Activated naive CD8-positive, alpha-beta T cell (primary cell): Measurements from ENCODE around the gene CCDC182.

Experiments
- H3K27ac Mint-ChIP-seq: one replicate; pipeline ENCODE4 v1.8.0; 2021; ENCODE audit warnings: mixed read lengths
- H3K27me3 Mint-ChIP-seq: one replicate; pipeline ENCODE4 v1.8.0; 2021; ENCODE audit warnings: mixed read lengths
- H3K36me3 Mint-ChIP-seq: one replicate; pipeline ENCODE4 v1.8.0; 2021; ENCODE audit warnings: mixed read lengths
- H3K4me1 Mint-ChIP-seq: one replicate; pipeline ENCODE4 v1.8.0; 2021; ENCODE audit warnings: low read depth, mixed read lengths
- H3K4me3 Mint-ChIP-seq: one replicate; pipeline ENCODE4 v1.8.0; 2021; ENCODE audit warnings: mild to moderate bottlenecking, mixed read lengths
- H3K9me3 Mint-ChIP-seq: one replicate; pipeline ENCODE4 v1.8.0; 2021; ENCODE audit warnings: low read depth, mixed read lengths

Gene CCDC182

DNA sequence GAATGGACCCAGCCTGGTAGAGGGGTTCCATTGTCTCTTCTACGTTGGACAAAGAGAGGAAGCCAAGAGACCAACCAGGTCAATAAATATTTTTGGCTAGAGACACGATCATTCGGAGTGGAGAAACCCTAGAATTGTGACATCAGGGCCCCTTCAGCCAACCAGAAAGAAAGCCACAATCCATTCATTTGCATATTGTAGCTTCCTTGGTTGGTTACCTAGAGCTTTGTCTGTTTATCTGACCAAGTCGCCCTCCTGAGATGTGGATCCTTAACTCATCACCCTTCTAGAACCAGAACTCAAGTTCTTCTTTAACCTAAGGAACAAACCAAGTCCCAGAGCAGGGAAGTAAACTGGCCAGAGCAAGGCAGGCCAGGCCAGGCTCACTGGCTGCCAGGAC lies at the start of gene CCDC182:
CCDC182 (minus strand) TSS at position 58 of the 400 bp plus-strand sequence; CDS start at position 31, 27 bp downstream.
- Mint-ChIP-seq H3K4me3 (no peak within 1 kb of the TSS), H3K27ac (no peak within 1 kb of the TSS), H3K9me3 (no peaks in the 10 kb centered on the region), H3K36me3 (no peaks in the 10 kb centered on the region), H3K27me3 (peaks cover 2% of the 10 kb centered on the region), H3K4me1 (peaks cover 10% of the 10 kb centered on the region)

DNA sequence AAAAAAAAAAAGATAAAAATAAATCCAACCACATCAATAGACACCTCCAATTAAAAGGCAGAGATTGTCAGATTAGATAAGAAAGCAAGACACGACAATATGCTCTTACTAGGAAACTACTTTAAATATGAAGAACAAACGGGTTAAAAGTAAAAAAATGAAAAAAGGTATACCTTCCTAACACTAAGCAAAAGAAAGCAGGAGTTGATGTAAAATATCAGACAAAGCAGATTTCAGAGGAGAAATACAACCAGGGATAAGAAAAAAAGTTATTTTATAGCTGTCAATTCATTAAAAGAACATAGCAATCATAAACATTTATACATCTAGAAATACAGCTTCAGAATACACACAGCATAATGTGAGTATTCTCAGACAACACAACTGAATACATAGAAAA lies 49.7 kb upstream of the CCDC182 start:
- Mint-ChIP-seq H3K4me3 (no peak overlapping the region), H3K4me1 (peaks cover 7% of the 10 kb centered on the region), H3K36me3 (no peaks in the 10 kb centered on the region)

DNA sequence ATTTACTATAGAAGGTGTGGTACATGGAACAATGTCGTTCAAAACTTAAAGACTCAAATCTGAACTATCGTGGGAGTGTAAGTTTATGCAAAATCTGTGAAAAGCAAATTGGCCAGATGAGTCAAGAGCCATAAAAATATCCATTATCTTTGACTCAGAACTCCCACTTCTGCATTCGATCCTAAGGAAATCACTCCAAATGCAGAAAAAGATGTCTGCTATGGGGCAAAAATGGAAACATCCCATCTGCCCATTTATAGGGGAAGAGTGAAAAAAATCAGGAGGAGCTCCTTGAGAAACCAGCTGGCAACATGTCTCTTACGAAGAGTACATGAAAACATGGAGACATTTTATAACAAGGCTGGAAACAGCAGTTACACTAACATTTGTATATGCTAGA lies 43.6 kb upstream of the CCDC182 start:
- no peaks in the 10 kb centered on the region for H3K9me3 Mint-ChIP-seq
- H3K4me3 Mint-ChIP-seq = no peak overlapping the region
- no peaks in the 10 kb centered on the region for H3K36me3 Mint-ChIP-seq
- no peaks in the 10 kb centered on the region for H3K4me1 Mint-ChIP-seq
- peaks cover 10% of the 10 kb centered on the region for H3K27me3 Mint-ChIP-seq
- H3K27ac Mint-ChIP-seq = no peak overlapping the region

More for the DNA sequence above, 49.7 kb upstream of the CCDC182 start:
- H3K27me3 Mint-ChIP-seq = peaks cover 4% of the 10 kb centered on the region
- no peak overlapping the region for H3K27ac Mint-ChIP-seq
- no peaks in the 10 kb centered on the region for H3K9me3 Mint-ChIP-seq

DNA sequence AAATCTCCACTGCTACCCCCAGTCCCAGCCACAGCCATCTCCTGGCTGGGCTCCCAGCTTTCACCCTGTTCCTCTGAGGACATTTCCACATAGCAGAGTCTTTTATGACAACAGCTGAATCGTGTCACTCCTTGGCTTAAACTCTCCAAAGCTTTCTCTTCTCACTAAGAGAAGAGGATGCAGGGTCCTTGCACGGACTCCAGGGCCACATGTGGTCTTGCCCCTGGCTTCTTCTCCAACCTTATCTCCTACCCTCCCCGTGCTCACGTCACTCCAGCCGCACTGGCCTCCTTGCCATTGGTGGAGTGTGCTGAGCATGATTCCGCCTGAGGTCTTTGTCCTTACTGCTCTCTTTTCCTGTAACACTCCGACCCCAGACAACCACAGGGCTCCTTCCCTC lies 39.9 kb upstream of the CCDC182 start:
- no peaks in the 10 kb centered on the region for H3K9me3 Mint-ChIP-seq
- H3K4me3 Mint-ChIP-seq = no peak overlapping the region
- no peaks in the 10 kb centered on the region for H3K36me3 Mint-ChIP-seq
- peaks cover 4% of the 10 kb centered on the region for H3K4me1 Mint-ChIP-seq
- H3K27ac Mint-ChIP-seq = no peak overlapping the region
- H3K27me3 Mint-ChIP-seq = peaks cover 8% of the 10 kb centered on the region

DNA sequence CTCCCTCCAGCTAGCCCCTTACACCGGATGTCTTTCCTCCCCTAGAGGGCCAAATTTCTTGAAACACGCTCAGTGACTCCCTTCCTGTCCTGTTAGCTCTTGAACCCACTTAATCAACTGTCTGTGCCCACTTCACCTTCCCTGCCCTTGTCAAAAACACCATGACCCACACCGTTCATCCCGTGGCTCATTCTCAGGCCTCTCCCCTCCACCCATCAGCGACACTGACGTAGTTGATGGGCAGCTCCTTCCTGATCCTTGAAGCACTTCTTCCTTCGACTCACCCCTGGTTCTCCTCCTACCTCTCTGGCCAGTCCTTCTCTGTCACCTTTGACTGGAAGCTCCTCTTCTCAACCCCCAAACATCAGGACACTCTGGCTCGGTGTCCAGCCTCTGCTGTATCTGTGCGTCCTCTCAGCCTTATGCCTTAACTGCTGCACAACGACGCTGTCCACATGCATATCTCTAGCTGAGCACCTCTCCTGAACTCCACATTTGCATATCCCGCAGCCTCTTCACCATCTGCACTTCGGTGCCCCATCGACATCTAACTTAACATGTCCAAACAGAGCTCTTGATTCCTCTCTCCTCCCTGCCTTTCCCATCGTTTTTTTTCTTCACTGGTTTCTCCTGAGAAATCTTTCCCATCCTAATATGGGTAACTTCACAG lies 39.3 kb upstream of the CCDC182 start:
- Mint-ChIP-seq H3K4me1 (peaks cover 4% of the 10 kb centered on the region), H3K4me3 (no peak overlapping the region), H3K9me3 (no peaks in the 10 kb centered on the region), H3K27ac (no peak overlapping the region), H3K36me3 (no peaks in the 10 kb centered on the region), H3K27me3 (peaks cover 8% of the 10 kb centered on the region)

DNA sequence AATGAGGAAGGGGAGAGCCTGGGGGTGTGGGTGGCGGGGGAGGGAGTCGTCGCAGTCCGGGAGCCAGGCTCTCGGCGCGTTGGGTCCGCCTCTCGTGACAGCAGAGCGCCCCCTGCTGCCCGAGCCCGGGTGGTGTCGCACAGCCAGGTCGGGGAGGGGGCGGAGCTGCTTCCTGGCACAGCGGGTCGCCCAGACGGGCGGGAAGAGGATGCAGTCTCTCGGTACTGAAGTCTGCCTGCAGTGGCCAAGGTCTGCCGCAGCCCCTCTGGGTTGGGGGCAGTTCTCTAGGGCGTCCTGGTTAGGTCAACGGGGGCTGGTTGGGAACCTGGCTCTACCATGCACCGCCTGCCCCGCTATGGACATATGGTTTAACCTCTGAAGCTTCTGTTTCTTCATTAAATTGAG lies 38.2 kb upstream of the CCDC182 start:
- H3K4me1 Mint-ChIP-seq = peaks cover 4% of the 10 kb centered on the region

DNA sequence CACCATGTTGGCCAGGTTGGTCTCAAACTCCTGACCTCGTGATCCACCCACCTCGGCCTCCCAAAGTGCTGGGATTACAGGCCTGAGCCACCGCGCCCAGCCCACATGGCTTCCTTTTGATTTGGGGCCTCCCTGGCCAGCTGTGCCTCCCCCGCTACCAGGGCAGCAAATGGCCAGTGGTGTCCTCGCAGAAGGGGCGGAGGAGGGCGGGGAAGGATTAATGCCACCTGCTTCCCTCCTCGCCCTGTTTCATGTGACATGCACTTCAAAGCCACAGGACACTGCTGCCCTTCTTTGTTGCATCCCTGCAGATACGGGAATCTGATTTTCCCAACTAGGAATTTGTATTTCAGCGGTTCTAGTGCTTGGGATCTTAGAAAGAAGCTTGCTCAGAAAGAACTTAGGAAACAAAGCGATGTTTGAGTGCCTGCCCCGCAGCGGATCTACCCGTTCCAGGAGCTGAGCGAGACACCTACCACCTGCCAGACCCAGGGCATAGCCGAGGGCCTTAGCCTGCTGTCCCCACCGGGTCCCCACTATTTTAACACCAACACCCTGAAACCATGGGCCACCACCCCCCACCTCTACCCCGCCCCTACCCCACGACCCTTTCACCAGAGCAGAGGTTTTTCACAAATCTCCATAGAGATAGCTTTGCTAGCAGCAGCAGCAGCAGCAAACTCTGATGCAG lies 37.7 kb upstream of the CCDC182 start:
- H3K4me3 Mint-ChIP-seq = no peak overlapping the region
- no peaks in the 10 kb centered on the region for H3K9me3 Mint-ChIP-seq
- no peaks in the 10 kb centered on the region for H3K36me3 Mint-ChIP-seq
- H3K27ac Mint-ChIP-seq = no peak overlapping the region
- peaks cover 6% of the 10 kb centered on the region for H3K27me3 Mint-ChIP-seq
- H3K4me1 Mint-ChIP-seq = peaks cover 4% of the 10 kb centered on the region

More for the DNA sequence above, 38.2 kb upstream of the CCDC182 start:
- H3K27me3 Mint-ChIP-seq = peaks cover 5% of the 10 kb centered on the region
- H3K36me3 Mint-ChIP-seq = no peaks in the 10 kb centered on the region
- no peak overlapping the region for H3K4me3 Mint-ChIP-seq
- H3K27ac Mint-ChIP-seq = no peak overlapping the region
- no peaks in the 10 kb centered on the region for H3K9me3 Mint-ChIP-seq

DNA sequence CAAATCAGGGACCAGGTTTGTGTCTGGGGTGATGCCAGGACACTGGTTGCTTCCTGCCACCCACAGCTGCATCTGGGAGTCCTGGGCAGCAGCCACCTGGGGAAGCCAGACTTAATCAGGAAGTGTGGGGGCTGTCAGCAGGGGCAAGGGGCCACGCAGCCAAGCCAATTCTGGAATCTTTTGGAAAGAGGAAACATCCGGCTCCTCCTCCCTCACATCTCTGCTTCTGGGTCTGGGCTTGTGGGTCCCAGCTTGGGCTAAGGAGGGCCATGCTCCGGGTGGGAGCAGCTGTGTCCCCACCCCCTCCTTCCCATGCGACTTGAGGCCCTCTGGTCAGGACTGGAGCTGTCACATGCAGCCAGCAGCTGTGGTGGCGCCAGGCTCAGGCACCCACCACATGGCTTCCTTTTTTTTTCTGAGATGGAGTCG lies 37.0 kb upstream of the CCDC182 start:
- H3K36me3 Mint-ChIP-seq = peaks cover 2% of the 10 kb centered on the region
- peaks cover 5% of the 10 kb centered on the region for H3K27me3 Mint-ChIP-seq
- no peak overlapping the region for H3K27ac Mint-ChIP-seq
- peaks cover 4% of the 10 kb centered on the region for H3K4me1 Mint-ChIP-seq
- H3K9me3 Mint-ChIP-seq = no peaks in the 10 kb centered on the region
- H3K4me3 Mint-ChIP-seq = no peak overlapping the region

DNA sequence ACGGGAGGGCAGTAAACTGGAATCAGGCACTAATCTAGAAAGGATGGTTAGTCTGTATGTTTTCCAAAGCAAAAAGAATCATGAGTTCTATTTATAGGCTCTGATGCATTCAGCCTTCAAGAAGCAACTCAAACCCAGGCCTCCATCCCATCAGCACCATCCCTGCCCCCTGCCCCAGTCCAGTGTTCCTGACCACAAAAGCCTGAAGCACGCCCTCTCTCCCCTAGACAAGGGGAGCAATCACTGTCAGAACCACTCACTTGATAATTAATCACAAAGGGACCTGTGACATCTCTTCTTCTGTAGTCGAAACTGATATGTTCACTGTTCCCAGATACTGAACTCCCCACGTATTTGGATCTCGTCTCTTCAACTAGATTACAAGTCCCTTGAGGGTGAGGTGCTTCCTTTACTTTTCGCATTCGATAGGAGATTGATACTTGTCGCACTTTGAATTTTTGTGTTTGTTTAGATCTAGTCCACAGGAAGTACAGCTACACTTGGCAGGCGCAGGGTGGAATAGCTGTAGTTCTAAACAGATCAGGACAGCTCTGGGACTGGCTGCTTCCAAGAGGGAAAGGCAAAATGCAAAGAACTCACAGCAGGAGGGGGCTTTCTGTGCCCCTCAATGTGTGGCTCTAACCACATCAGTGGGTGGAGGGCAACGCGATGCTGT lies 36.4 kb upstream of the CCDC182 start:
- H3K27me3 Mint-ChIP-seq = peaks cover 5% of the 10 kb centered on the region
- no peak overlapping the region for H3K27ac Mint-ChIP-seq
- H3K9me3 Mint-ChIP-seq = no peaks in the 10 kb centered on the region
- peaks cover 4% of the 10 kb centered on the region for H3K4me1 Mint-ChIP-seq
- peaks cover 2% of the 10 kb centered on the region for H3K36me3 Mint-ChIP-seq
- no peak overlapping the region for H3K4me3 Mint-ChIP-seq

DNA sequence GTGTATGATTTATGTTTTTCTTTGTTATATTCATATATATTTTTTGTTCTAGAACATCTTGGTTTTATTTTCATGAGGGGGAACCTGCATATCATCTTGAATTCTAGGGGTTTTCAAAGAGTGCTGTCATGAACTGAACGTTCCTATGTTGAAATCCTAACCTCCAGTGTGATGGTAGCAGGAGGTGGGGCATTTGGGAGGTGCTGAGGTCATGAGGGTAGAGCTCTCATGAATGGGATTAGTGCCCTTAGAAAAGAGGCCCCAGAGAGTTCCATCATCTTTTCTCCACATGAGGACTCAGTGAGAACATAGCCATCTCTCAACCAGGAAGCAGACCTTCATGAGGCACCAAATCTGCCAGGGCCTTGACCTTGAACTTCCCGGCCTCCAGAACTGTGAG lies 34.6 kb upstream of the CCDC182 start:
- Mint-ChIP-seq H3K4me3 (no peak overlapping the region), H3K27ac (no peak overlapping the region), H3K9me3 (no peaks in the 10 kb centered on the region), H3K27me3 (peaks cover 5% of the 10 kb centered on the region), H3K36me3 (peaks cover 2% of the 10 kb centered on the region), H3K4me1 (peaks cover 4% of the 10 kb centered on the region)

DNA sequence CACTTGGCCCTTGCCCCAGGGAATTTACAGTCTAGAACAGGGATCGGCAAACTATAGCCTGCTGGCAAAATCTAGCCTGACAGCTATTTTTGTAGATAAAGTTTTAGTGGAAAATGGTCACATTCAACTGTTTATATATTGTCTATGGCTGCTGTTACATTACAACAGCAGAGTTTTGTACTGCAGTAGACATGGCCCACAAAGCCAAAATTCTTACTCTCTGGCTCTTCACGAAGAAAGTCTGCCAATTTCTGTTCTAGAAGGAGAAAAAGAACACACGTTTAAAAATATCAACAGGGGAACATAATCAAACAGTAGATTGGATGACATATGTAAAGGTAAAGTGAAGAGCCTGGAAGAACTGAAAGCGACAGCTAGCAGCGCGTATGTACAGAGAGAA lies 33.2 kb upstream of the CCDC182 start:
- no peak overlapping the region for H3K4me3 Mint-ChIP-seq
- H3K4me1 Mint-ChIP-seq = peaks cover 4% of the 10 kb centered on the region
- H3K27ac Mint-ChIP-seq = no peak overlapping the region
- peaks cover 5% of the 10 kb centered on the region for H3K27me3 Mint-ChIP-seq
- H3K9me3 Mint-ChIP-seq = no peaks in the 10 kb centered on the region
- H3K36me3 Mint-ChIP-seq = peaks cover 2% of the 10 kb centered on the region

DNA sequence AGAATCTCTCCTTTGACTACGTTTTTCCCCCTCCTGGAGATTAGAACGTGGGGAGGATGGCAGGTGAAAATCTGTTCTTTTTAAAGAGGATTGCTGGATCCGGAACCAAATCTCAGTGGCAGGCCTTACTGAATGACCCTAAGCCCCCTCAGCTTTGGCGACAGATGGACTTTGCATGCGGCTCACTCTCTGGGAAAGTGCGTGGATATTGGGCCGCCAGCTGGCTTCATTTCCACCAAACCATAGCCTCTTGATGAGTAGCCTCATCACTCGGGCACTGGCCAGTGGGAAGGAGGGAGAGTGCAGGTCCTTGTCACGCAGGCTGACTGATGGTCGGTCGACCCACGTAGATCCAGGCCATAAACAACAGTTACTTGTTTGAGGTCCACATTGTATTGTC lies 31.3 kb upstream of the CCDC182 start:
- Mint-ChIP-seq H3K4me1 (no peaks in the 10 kb centered on the region), H3K9me3 (no peaks in the 10 kb centered on the region), H3K4me3 (no peak overlapping the region), H3K27me3 (peaks cover 11% of the 10 kb centered on the region), H3K36me3 (peaks cover 2% of the 10 kb centered on the region), H3K27ac (no peak overlapping the region)

DNA sequence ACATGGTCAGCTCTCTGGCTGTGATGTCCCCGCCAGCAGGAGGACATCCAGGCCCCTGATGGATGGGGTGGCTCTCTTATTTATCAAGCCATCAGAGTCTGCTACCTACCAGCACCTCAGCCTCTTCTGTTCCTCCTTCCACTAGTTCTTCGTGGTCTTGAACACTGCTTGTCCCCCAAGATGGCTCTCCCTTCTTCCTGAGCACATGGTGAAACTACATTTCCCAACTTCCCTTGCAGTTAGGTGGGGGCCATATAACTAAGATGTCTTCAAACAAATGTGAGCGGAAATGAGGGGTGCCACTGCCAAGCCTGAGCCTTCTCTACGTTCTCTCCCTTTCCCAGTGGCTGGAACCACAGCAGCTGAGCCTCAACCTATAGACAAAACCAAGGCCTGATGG lies 29.8 kb upstream of the CCDC182 start:
- H3K36me3 Mint-ChIP-seq = peaks cover 2% of the 10 kb centered on the region
- peaks cover 14% of the 10 kb centered on the region for H3K27me3 Mint-ChIP-seq
- no peaks in the 10 kb centered on the region for H3K9me3 Mint-ChIP-seq
- H3K27ac Mint-ChIP-seq = no peak overlapping the region
- H3K4me1 Mint-ChIP-seq = no peaks in the 10 kb centered on the region
- H3K4me3 Mint-ChIP-seq = no peak overlapping the region

DNA sequence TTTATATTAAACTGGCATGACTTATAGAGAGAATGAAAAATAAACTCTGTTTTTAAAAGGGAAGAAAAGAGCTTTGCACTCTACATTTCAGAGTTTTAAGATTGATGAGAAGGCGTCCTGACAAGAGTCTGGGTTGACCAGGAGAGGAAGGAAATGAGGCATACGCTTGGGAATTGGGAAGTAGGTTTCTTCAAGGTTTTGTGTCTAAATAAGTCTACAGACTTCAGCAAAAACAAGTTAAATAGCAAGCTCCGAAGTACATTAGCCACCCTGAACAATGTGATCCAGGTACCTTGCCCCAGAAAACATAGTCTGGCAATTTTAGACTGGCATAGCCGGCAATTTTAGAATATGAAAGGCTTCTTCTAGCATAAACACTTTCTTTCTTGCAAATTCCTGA lies 28.5 kb upstream of the CCDC182 start:
- Mint-ChIP-seq H3K9me3 (no peaks in the 10 kb centered on the region), H3K27me3 (peaks cover 14% of the 10 kb centered on the region), H3K4me1 (no peaks in the 10 kb centered on the region), H3K4me3 (no peak overlapping the region), H3K36me3 (peaks cover 2% of the 10 kb centered on the region), H3K27ac (no peak overlapping the region)

DNA sequence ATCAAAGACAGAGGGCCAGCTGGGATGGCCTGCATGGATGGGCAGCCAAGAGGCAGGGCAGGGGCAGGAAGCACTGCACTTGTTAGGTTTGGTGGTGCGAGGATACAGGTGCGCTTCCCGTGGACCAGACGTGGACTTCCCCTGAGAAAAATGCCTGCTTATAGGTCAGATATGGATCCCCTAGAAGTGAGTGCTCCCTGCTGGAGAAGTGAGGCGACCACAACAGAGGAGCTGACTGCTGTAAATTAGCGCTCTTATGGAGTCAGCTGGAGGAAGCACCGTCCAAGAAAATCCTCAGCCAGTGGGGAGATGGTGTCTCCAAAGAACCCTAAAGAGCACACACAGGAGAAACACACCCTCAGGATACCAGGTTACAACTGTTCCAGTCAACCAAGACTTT lies 27.7 kb upstream of the CCDC182 start:
- Mint-ChIP-seq H3K27ac (no peak overlapping the region), H3K4me1 (no peaks in the 10 kb centered on the region), H3K4me3 (no peak overlapping the region), H3K27me3 (peaks cover 12% of the 10 kb centered on the region), H3K9me3 (no peaks in the 10 kb centered on the region), H3K36me3 (peaks cover 2% of the 10 kb centered on the region)
